OCI-LY3 (cell line): ENCODE results near the gene KCNIP1.

Experiments used
- CTCF ChIP-seq: fragments of 200-600, 300-600 bp; sonication (generic); IDR thresholded peaks from 2 replicates; pipeline ENCODE4 v1.5.1; 2014; ENCODE audit warnings: antibody characterized with exemption, low read length, low read depth
- EZH2phosphoT487 ChIP-seq: fragments of 200-600 bp; shearing (Covaris generic); IDR thresholded peaks from 2 replicates; pipeline ENCODE4 v1.6.1; 2018; ENCODE audit warnings: antibody characterized with exemption, mixed run types, low read depth

DNA sequence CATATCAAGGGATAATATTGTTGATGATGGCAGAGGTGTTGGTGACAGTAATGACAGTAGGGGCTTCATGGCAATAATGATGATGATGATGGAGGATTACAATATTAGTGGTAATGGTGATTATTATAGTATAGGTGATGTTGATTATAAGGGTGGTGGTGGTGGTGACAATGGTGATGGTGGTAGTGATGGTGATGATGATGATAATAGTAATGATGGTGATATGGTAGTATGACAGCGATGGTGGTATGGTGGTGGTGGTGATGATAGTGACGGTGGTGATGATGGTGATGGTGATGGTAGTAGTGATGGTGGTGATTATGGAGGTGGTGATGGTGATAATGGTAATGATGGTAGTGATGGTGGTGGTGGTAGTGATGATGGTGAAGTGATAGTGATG lies 13.6 kb downstream of the KCNIP1 start:
- TF ChIP-seq CTCF (no peak), EZH2phosphoT487 (no peak)
